A204.1 (cell line): ENCODE measurements around the gene CCDC28B.

Experiments used
- FAIRE-seq: peaks from 2 replicates; lab custom pipeline; 2012; peaks lifted over from hg19 to GRCh38; lab: Jason Lieb, UNC

Gene CCDC28B

GRCh38 chr1:32223683-32224082 is 23.3 kb downstream of the CCDC28B start:
- FAIRE-seq, result no peak

- no peak for FAIRE-seq
These were observed 23.9 kb downstream of the CCDC28B start for GRCh38 chr1:32224285-32224684.

- FAIRE-seq, result no peak
These were observed 28.4 kb downstream of the CCDC28B start for GRCh38 chr1:32228771-32229170.

DNA sequence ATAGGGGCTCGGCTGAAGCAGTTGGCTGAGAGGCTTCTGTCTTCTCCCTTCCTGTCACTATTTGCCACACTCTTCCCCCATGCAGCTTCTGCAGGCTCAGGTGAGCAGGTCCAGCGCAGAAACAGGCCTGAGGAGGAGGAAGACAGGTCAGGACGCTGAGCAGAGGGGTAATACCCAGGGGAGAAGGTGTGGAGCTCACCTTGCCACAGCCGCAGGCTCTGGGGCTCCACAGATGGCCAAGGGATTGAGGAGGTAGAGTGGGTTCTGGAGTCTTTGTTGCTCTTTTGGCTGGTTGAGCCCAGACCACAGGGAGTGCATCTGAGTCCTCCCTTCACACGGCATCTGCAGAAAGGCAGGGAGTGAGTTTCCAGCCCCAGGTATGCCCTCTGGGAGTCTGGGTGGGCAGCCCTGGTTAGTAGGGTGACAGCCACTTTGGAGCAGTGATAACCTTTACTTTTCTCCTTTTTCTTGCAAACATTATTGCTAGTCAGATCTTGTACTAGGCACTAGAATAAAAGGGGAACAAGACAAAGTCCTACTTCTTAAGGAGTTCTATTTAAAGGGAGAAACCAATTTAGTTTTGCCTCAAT is 31.5 kb downstream of the CCDC28B start:
- no peak for FAIRE-seq

DNA sequence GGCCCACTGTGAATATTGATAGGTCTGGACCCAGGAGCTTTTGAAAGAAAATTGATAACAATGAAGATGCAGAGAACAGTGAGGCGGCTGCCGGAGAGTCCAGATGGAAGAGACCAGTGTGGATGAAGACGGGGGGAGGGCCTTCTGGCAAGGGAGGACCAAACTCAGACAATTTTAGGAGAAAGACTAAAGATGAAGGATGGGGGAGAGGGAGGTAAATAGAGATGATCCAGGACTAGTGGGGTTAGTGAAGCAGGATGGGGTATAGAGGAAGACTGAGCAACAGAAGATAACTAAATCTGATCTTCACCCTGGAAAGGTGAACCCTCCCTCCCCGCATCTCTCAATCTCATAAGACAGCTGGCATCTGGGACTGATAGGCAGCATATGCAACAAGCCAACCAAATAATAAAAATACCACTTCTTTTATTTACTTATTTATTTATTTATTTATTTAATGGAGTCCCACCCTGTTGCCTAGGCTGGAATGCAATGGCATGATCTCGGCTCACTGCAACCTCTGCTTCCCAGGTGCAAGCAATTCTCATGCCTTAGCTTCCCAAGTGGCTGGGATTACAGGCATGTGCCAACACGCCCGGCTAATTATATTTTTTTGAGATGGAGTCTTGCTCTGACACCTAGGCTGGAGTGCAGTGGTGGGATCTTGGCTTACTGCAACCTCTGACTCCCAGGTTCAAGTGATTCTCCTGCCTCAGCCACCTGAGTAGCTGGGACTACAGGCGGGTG is 32.3 kb downstream of the CCDC28B start:
- FAIRE-seq, result no peak

DNA sequence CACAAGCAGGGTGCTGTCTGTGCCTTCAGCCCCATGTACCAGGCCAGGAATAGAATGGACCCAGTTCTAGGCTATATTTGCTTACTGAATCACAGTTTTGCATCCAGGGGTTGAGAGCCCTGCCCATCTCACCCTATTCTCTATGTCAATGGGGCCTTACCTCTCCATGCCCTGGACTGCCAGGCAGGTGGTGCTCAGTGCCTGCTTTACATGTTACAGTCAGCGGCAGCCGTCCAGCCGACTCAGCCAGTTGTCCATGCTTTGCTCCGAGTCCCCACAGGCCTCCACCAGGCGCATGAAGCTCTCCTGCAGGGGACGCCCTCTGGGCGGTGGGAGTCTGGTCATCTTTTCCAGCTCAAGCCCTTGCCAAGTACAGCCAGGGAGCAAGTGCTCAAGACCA is 34.4 kb downstream of the CCDC28B start:
- no peak for FAIRE-seq

GRCh38 chr1:32239337-32239736 is 38.9 kb downstream of the CCDC28B start:
- FAIRE-seq, result no peak

DNA sequence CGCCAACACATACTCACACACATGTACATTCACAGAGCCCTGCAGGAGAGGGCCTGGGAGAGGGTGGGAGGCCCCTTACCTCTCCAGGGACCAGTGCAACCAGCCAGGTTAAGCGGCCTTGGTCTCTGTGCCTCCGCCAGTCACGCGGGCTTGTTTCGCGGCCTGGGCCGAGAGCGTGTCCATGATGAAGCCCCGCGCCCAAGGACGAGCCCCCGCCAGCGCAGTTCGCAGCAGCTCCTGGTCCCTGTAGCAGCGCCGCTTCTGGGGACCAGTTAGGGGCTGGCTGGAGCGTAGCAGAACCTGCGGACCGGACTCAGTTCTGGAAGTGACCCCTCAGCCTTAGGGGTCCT is 39.4 kb downstream of the CCDC28B start:
- no peak for FAIRE-seq

- FAIRE-seq, result no peak
These were observed 40.0 kb downstream of the CCDC28B start for GRCh38 chr1:32240140-32240951.

DNA sequence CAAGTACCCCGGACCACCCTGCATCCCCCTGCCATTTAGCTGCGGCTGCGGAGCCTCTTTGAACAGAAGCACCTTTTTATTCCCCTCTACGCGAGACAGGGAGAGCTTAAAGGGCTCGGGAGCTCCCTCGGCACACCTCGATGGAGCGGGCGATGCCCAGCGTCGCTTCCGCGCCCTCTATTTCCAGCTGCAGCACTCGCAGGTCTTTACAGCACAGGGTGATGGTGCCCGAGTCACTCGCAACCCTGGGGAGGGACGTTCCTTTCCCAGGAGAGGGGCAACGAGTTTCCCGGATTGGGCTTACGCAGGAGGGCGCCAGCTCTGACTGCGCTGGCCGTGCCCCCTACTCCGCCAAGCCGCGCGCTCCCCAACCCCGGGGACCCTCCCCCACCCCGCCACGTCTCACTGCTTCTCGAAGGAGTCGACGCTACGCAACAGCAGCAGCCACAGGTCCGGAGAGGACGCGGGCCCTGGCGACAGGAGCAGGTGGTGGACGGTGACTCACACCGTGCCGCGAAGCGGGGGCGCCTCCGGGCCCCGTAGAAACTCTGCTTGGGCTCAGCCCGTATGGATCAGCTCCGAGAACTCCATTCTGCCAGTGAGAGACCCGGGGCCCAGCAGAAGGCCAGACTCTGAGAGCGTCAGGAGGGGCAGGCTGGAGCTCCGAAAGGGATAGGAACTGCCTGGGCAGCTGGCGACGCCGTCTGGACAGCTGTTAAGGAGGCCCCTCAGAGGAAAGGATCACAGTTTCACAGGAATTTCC is 40.8 kb downstream of the CCDC28B start:
- no peak for FAIRE-seq

GRCh38 chr1:32242341-32242851 is 42.0 kb downstream of the CCDC28B start:
- FAIRE-seq, result no peak

GRCh38 chr1:32246888-32247273 is 46.5 kb downstream of the CCDC28B start, which contains the start of gene FAM167B:
Gene FAM167B, plus strand, starts transcription at chr1:32247222. Its CDS starts 200 bp downstream, at chr1:32247422.
- no peak for FAIRE-seq

- FAIRE-seq, result no peak
These were observed 47.1 kb downstream of the CCDC28B start for GRCh38 chr1:32247452-32247851.

DNA sequence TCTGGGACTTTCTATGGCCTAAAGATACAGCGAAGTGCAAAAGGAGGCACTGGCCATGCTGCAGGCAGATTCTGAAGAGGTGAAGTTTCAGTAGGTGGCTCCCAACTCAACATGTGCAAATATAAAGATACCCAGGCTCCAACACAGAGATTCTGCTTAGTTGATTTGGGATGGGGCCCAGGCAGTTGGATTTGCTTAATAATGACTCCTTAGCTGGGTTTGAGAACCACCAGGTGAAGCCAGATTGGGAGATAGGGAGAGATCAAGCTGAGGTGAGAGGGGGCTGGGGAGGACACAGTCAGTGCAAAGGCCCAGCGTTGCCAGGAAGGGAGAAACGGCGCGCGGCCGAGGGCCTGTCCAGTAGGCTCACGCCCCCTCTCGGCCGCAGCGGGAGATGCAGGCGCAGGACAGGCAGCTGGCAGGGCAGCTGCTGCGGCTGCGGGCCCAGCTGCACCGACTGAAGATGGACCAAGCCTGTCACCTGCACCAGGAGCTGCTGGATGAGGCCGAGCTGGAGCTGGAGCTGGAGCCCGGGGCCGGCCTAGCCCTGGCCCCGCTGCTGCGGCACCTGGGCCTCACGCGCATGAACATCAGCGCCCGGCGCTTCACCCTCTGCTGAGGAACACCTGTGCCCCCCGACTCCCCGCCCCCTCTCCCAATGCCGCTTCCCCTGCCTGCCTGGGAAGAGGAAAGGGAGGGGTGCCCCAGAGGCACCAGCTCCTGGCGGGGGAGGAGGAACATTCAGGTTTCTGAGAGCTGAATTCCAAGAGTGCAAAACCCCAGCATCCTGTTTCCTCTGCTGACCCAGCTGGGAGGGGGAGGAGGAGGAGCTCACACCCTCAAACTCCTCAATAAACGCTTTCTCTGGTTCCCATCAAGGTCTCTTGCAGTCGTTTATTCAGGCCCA is 47.8 kb downstream of the CCDC28B start:
- FAIRE-seq, result no peak

DNA sequence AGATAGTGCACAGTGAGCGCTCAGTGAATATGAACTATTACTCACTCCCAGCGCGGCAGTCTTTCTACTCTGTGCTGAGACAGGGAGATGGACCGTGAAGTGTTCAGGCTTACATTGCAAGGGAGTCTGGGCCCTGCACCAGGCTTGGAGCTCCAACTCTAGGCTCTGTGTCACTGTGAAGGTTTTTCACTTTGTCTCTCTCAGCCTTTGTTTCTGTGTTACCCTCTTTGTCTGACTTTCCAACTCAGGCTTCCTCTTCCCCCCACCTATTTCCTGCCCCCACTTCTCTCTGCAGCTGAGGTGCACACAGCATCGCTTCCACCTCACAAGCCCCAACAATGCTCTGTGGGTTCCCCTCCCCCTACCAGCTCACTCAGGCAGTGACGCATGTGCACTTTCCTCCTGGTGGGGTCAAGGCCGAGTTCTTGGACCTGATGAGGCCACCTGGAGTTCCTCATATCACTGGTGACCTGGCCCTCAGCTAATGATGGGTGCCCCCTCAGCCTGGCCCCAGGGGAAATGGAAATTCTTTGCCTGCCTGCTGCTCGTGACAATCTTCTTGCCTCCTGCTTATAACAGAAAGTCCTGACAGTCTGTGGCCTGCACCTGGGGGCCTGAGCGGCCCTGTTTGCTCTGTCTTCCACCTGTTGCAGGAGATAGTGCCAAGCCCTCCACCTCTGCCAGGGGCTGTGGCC is 49.6 kb downstream of the CCDC28B start:
- FAIRE-seq, result no peak

DNA sequence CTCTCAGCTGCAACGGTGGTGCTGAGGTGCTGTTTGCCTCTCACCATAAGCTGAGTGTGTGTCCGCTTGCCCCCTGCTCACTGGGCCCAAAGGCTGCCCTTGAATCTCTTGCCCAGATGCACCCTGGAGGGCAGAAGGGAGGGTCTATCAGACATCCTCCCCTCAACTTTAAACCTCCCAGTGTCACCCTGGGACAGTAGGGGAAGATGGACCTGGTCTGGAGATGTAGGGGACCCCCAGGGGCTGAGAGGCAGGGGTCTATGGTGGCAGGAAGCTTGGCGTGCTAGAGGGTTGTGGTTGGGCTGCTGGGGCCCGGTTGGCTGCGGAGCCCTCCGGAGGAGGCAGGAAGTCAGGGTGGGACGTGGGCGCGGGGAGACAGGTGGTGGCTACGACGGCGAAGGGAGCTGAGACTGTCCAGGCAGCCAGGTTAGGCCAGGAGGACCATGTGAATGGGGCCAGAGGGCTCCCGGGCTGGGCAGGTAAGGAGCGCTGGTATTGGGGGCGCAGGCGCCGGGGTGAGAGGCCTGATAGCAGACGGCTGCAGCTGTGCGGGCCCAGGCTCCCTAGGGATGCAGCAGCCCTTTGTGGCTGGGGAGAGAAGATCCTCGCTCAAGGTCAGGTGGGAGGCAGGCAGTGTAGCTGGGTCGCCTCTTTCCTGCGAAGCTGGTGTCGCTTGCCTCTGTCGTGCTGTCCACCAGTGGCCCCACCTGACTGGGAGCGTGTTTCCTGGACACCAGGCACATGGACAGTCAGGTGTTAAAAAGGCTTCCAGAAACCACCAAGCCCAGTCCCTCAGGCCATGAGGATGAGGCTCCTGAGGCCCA is 50.7 kb downstream of the CCDC28B start, which contains the start of gene LCK:
TSS of gene LCK (plus strand) at position 373 of the 824 bp plus-strand sequence. CDS start 23,065 bp downstream, outside the sequence.
- no peak for FAIRE-seq
